Liver (tissue), 3 donors: ENCODE measurements around the gene EXOC4.

Experiments
- ATF3 ChIP-seq: IDR thresholded peaks from 2 replicates; pipeline ENCODE4 v1.6.1; 2016; ENCODE audit warnings: antibody characterized with exemption
- GABPA ChIP-seq, 2 donors: IDR thresholded peaks in 1 of 2; conservative IDR thresholded peaks in 1 of 2; 2 replicates each; pipeline ENCODE4 v1.6.1; 2016; ENCODE audit warnings: antibody characterized with exemption in 2 of 2, mild to moderate bottlenecking in 1 of 2, moderate library complexity in 1 of 2
- HNF4A ChIP-seq, 2 donors: conservative IDR thresholded peaks; 2 replicates each; pipeline ENCODE4 v1.6.1; 2016; ENCODE audit warnings: antibody characterized with exemption in 2 of 2, mild to moderate bottlenecking in 2 of 2
- JUND ChIP-seq, 2 donors: IDR thresholded peaks; 2 replicates each; pipeline ENCODE4 v1.6.1; 2016; ENCODE audit warnings: antibody characterized with exemption in 2 of 2
- TAF1 ChIP-seq: conservative IDR thresholded peaks from 2 replicates; pipeline ENCODE4 v1.6.1; 2016; ENCODE audit warnings: antibody characterized with exemption, mild to moderate bottlenecking
- YY1 ChIP-seq: IDR thresholded peaks from 2 replicates; pipeline ENCODE4 v1.6.1; 2016; ENCODE audit warnings: antibody characterized with exemption, mild to moderate bottlenecking
- TF ChIP-seq, protein P1 (sequence below): fragments of 150-350 bp; IDR thresholded peaks from 2 replicates; pipeline ENCODE4 v1.5.1; 2017; ENCODE audit warnings: improper control_type of control experiment, low read depth, low read length; ENCODE audit not compliant: missing input control
- TF ChIP-seq, protein P2 (sequence below): IDR thresholded peaks from 2 replicates; pipeline ENCODE4 v1.6.1; 2016; ENCODE audit warnings: antibody characterized with exemption, mild to moderate bottlenecking
- donor health status: healthy.
- donor health status: healthy.

- TF ChIP-seq, protein P1, sequence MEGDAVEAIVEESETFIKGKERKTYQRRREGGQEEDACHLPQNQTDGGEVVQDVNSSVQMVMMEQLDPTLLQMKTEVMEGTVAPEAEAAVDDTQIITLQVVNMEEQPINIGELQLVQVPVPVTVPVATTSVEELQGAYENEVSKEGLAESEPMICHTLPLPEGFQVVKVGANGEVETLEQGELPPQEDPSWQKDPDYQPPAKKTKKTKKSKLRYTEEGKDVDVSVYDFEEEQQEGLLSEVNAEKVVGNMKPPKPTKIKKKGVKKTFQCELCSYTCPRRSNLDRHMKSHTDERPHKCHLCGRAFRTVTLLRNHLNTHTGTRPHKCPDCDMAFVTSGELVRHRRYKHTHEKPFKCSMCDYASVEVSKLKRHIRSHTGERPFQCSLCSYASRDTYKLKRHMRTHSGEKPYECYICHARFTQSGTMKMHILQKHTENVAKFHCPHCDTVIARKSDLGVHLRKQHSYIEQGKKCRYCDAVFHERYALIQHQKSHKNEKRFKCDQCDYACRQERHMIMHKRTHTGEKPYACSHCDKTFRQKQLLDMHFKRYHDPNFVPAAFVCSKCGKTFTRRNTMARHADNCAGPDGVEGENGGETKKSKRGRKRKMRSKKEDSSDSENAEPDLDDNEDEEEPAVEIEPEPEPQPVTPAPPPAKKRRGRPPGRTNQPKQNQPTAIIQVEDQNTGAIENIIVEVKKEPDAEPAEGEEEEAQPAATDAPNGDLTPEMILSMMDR: no peak
- TF ChIP-seq YY1 (no peak), JUND (IDR thresholded peaks at IDR 0.05) (no peak), TAF1 (no peak), HNF4A (conservative IDR thresholded peaks at IDR 0.05) (no peak), GABPA (IDR thresholded peaks at IDR 0.05 in 1 of 2, conservative IDR thresholded peaks at IDR 0.05 in 1 of 2) (no peak), ATF3 (no peak)
- TF ChIP-seq, protein P2, sequence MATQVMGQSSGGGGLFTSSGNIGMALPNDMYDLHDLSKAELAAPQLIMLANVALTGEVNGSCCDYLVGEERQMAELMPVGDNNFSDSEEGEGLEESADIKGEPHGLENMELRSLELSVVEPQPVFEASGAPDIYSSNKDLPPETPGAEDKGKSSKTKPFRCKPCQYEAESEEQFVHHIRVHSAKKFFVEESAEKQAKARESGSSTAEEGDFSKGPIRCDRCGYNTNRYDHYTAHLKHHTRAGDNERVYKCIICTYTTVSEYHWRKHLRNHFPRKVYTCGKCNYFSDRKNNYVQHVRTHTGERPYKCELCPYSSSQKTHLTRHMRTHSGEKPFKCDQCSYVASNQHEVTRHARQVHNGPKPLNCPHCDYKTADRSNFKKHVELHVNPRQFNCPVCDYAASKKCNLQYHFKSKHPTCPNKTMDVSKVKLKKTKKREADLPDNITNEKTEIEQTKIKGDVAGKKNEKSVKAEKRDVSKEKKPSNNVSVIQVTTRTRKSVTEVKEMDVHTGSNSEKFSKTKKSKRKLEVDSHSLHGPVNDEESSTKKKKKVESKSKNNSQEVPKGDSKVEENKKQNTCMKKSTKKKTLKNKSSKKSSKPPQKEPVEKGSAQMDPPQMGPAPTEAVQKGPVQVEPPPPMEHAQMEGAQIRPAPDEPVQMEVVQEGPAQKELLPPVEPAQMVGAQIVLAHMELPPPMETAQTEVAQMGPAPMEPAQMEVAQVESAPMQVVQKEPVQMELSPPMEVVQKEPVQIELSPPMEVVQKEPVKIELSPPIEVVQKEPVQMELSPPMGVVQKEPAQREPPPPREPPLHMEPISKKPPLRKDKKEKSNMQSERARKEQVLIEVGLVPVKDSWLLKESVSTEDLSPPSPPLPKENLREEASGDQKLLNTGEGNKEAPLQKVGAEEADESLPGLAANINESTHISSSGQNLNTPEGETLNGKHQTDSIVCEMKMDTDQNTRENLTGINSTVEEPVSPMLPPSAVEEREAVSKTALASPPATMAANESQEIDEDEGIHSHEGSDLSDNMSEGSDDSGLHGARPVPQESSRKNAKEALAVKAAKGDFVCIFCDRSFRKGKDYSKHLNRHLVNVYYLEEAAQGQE: no peak
Observed at GRCh38 chr7:133851411-133851810, 598.5 kb downstream of the EXOC4 start.
